Mesodermal cell (in vitro differentiated cells): ENCODE data around the gene PDLIM5.

Experiments
- H3K27ac ChIP-seq: 2 replicates; pipeline ENCODE4 v1.7.0; 2013; ENCODE audit warnings: mild to moderate bottlenecking, low read depth, low read length, moderate library complexity; ENCODE audit not compliant: severe bottlenecking
- H3K36me3 ChIP-seq: 2 replicates; pipeline ENCODE4 v1.7.1; 2013; ENCODE audit warnings: mild to moderate bottlenecking, low read length, moderate library complexity; ENCODE audit not compliant: control insufficient read depth, insufficient read depth
- H3K4me1 ChIP-seq: one replicate; pipeline ENCODE4 v1.7.1; 2013; ENCODE audit warnings: mild to moderate bottlenecking, low read length; ENCODE audit not compliant: insufficient read depth, control insufficient read depth, poor library complexity, severe bottlenecking
- H3K4me3 ChIP-seq: 2 replicates; pipeline ENCODE4 v1.7.0; 2013; ENCODE audit warnings: low read length, control low read depth, mild to moderate bottlenecking; ENCODE audit not compliant: insufficient read depth, poor library complexity, severe bottlenecking; ENCODE audit errors: extremely low read depth
- H3K9me3 ChIP-seq: 2 replicates; pipeline ENCODE4 v1.7.1; 2013; ENCODE audit warnings: mild to moderate bottlenecking, low read length, moderate library complexity; ENCODE audit not compliant: control insufficient read depth
- WGBS, 2 experiments: methylation state at CpG; one replicate each; pipeline ENCODE4 v1.1.5; 2013; ENCODE audit warnings: missing lambda C conversion rate in 2 of 2; ENCODE audit not compliant: insufficient coverage in 2 of 2; 5-methylcytosine and 5-hydroxymethylcytosine counted together

The PDLIM5 gene

GRCh38 chr4:94700298-94700697, 248.6 kb downstream of the PDLIM5 start:
- Histone ChIP-seq H3K36me3 (no peaks in the 10 kb centered on the region), H3K27ac (no peak overlapping the region), H3K4me3 (no peak overlapping the region), H3K4me1 (no peaks in the 10 kb centered on the region), H3K9me3 (no peaks in the 10 kb centered on the region)

GRCh38 chr4:94701631-94702300, 250.0 kb downstream of the PDLIM5 start:
- Histone ChIP-seq H3K4me1 (no peaks in the 10 kb centered on the region), H3K4me3 (no peak overlapping the region), H3K27ac (no peak overlapping the region), H3K36me3 (no peaks in the 10 kb centered on the region), H3K9me3 (no peaks in the 10 kb centered on the region)
- WGBS, 2 experiments, result 82 to 87% methylated on average over 6 to 8 of the region's 8 CpGs

- Histone ChIP-seq H3K4me1 (no peaks in the 10 kb centered on the region), H3K4me3 (no peak overlapping the region), H3K9me3 (no peaks in the 10 kb centered on the region), H3K27ac (no peak overlapping the region), H3K36me3 (no peaks in the 10 kb centered on the region)
- 92 to 100% methylated on average over 1 to 5 of the region's 5 CpGs for WGBS, 2 experiments
Measured at GRCh38 chr4:94711635-94712034, 259.9 kb downstream of the PDLIM5 start.

- WGBS, 2 experiments, result 100% methylated on average over 1 to 2 of the region's 5 CpGs
- Histone ChIP-seq H3K4me1 (no peaks in the 10 kb centered on the region), H3K27ac (no peak overlapping the region), H3K4me3 (no peak overlapping the region), H3K9me3 (no peaks in the 10 kb centered on the region), H3K36me3 (no peaks in the 10 kb centered on the region)
Measured at GRCh38 chr4:94714365-94715160, 262.8 kb downstream of the PDLIM5 start.

- Histone ChIP-seq H3K4me1 (no peaks in the 10 kb centered on the region), H3K27ac (no peak overlapping the region), H3K4me3 (no peak overlapping the region), H3K36me3 (no peaks in the 10 kb centered on the region), H3K9me3 (no peaks in the 10 kb centered on the region)
- 87 to 91% methylated on average over 3 of the region's 6 CpGs for WGBS, 2 experiments
Measured at GRCh38 chr4:94715726-94716125, 264.0 kb downstream of the PDLIM5 start.
